ENCODE measurements around the gene TVP23B. TPM values are rescaled to one million over a fixed set of nuclear protein-coding genes. Genes with fewer than 3 reads are reported as not detected.
"Not testable (repeated sequence)": the region's sequence is repeated elsewhere in the genome, so short reads cannot be mapped to it uniquely, and the experiment has no call there.

Gene TVP23B
- total RNA-seq, 1 donor from 2014 or later = 41.1 TPM

GRCh38 chr17:18786890-18787289 is 5.9 kb downstream of the TVP23B start:
- DNase-seq (ENCODE audit: low spot score) = not testable (repeated sequence)

GRCh38 chr17:18791402-18791801 is 10.4 kb downstream of the TVP23B start:
- not testable (repeated sequence) for DNase-seq (ENCODE audit: low spot score)

GRCh38 chr17:18794841-18795240 is 13.9 kb downstream of the TVP23B start:
- DNase-seq (ENCODE audit: low spot score) = not testable (repeated sequence)

GRCh38 chr17:18796887-18797286 is 15.9 kb downstream of the TVP23B start:
- not testable (repeated sequence) for DNase-seq (ENCODE audit: low spot score)

GRCh38 chr17:18803458-18804245 is 22.7 kb downstream of the TVP23B start:
- DNase-seq (ENCODE audit: low spot score) = not testable (repeated sequence)

GRCh38 chr17:18815924-18816323 is 34.9 kb downstream of the TVP23B start:
- not testable (repeated sequence) for DNase-seq (ENCODE audit: low spot score)

- DNase-seq (ENCODE audit: low spot score) = not testable (repeated sequence)
These were observed 35.7 kb downstream of the TVP23B start for GRCh38 chr17:18816489-18817371.

GRCh38 chr17:18821430-18821829 is 40.4 kb downstream of the TVP23B start:
- DNase-seq (ENCODE audit: low spot score) = not testable (repeated sequence)

- DNase-seq (ENCODE audit: low spot score) = not testable (repeated sequence)
These were observed 46.6 kb downstream of the TVP23B start for GRCh38 chr17:18827613-18828012.

- no peak for DNase-seq (ENCODE audit: low spot score)
These were observed 67.5 kb downstream of the TVP23B start for GRCh38 chr17:18848501-18848900.

- DNase-seq (ENCODE audit: low spot score) = no peak
These were observed 69.7 kb downstream of the TVP23B start for GRCh38 chr17:18850679-18851078.

- no peak for DNase-seq (ENCODE audit: low spot score)
These were observed 70.2 kb downstream of the TVP23B start for GRCh38 chr17:18851201-18851600.

- DNase-seq (ENCODE audit: low spot score) = no peak
These were observed 74.0 kb downstream of the TVP23B start for GRCh38 chr17:18854956-18855355.

- DNase-seq (ENCODE audit: low spot score) = peak; percentile 92
These were observed 75.0 kb downstream of the TVP23B start for GRCh38 chr17:18855831-18856569.

Other genes with a start within 250 kb of the TVP23B start
- not detected for gene TBC1D28, start 136.8 kb upstream of the TVP23B start, total RNA-seq
- gene FOXO3B, start 98.9 kb upstream of the TVP23B start, total RNA-seq = 2.1 TPM
- gene FBXW10, start 37.1 kb upstream of the TVP23B start, total RNA-seq = 0.51 TPM
- gene PRPSAP2, start 76.9 kb downstream of the TVP23B start, total RNA-seq = 15.8 TPM
- gene SLC5A10, start 171.0 kb downstream of the TVP23B start, total RNA-seq = not detected
- gene FAM83G, start 223.6 kb downstream of the TVP23B start, total RNA-seq = 8.9 TPM